Psoas muscle (tissue), 8 donors: ENCODE measurements around the gene TBC1D4. TPM values are rescaled to one million over a fixed set of nuclear protein-coding genes. Genes with fewer than 3 reads are reported as not detected.

ENCODE experiments used
- ATAC-seq, 4 donors: fragments of 200-7000 bp; cut with Tn5 transposase; one replicate each; pipeline ENCODE4 v1.9.1; 2020; ENCODE audit warnings: moderate library complexity in 3 of 4, mild to moderate bottlenecking in 2 of 4
- DNase-seq, 2 donors: peaks; one replicate each; pipeline ENCODE4 v3.0.0-alpha.2; 2020
- H3K27ac ChIP-seq: fragments of 200-600 bp; one replicate; pipeline ENCODE4 v1.8.0; 2022
- H3K27me3 ChIP-seq, 3 donors: fragments of 200-600 bp in 1 of 3; one replicate each; pipeline versions ENCODE4 v1.6.1 to v1.8.0; 2013 to 2022; ENCODE audit warnings: low read length in 2 of 3, mild to moderate bottlenecking in 2 of 3, moderate library complexity in 1 of 3; ENCODE audit not compliant: insufficient read depth in 3 of 3
- H3K36me3 ChIP-seq, 2 donors: fragments of 200-600 bp in 1 of 2; one replicate each; pipeline versions ENCODE4 v1.6.1 to v1.8.0; 2013 to 2022; ENCODE audit warnings: low read depth in 1 of 2, mild to moderate bottlenecking in 1 of 2, moderate library complexity in 1 of 2; ENCODE audit not compliant: insufficient read depth in 1 of 2
- H3K4me1 ChIP-seq: fragments of 200-600 bp; one replicate; pipeline ENCODE4 v1.8.0; 2022
- H3K4me3 ChIP-seq: fragments of 200-600 bp; one replicate; pipeline ENCODE4 v1.8.0; 2022; ENCODE audit warnings: mild to moderate bottlenecking
- H3K9me3 ChIP-seq: fragments of 200-600 bp; one replicate; pipeline ENCODE4 v1.8.0; 2022
- WGBS, 3 donors: extraction: QIAGEN DNeasy Blood & Tissue Kit; methylation state at CpG; one replicate each; pipeline versions ENCODE4 v1.1.6 to v1.1.7; 2013; 5-methylcytosine and 5-hydroxymethylcytosine counted together
- intact Hi-C, 2 donors: fragments of 100-400 bp; cut with DNase I; formaldehyde crosslinking; loops; one replicate each; pipeline versions ENCODE4 v1.11.0 to v1.14.2; 2022
- polyA plus RNA-seq, 3 donors: library from polyadenylated mRNA; stranded (reverse); fragments of 200-250 nt; gene quantifications; one replicate each; pipeline ENCODE4 v1.2.3, GENCODE V29; 2013
- total RNA-seq, 4 donors: library from RNA; stranded (reverse); fragmentation: NEBNext Ultra II Directional in 2 of 4; extraction: Animal tissue kit (Norgen Biotek cat#: 25700) in 2 of 4; gene quantifications; one replicate each; pipeline versions ENCODE4 v1.2.1 to v1.2.4, GENCODE V29; 2021 to 2023
- TF ChIP-seq, protein P1 (sequence below): fragments of 200-600 bp; IDR thresholded peaks from one replicate; pipeline ENCODE4 v1.8.0; 2022; ENCODE audit warnings: antibody characterized with exemption
- donor health status: healthy with polysubstance abuse.
- donor health status: DM: no; HTN: no; CAD: no; lungs with moderate emphysema.
- donor health status: Bipolar disorder and iron deficiency.
- donor health status: healthy.
- donor health status: DM: yes; HTN: yes; CAD: no.
- donor health status: DM: no; HTN: no; CAD: no.
- donor health status: DM: no; HTN: no; CAD: no.
- donor health status: DM: yes; HTN: yes; CAD: no.

Gene TBC1D4
- total and polyA plus RNA-seq, 7 donors: 3.1 to 127 (median 89.9) TPM

DNA sequence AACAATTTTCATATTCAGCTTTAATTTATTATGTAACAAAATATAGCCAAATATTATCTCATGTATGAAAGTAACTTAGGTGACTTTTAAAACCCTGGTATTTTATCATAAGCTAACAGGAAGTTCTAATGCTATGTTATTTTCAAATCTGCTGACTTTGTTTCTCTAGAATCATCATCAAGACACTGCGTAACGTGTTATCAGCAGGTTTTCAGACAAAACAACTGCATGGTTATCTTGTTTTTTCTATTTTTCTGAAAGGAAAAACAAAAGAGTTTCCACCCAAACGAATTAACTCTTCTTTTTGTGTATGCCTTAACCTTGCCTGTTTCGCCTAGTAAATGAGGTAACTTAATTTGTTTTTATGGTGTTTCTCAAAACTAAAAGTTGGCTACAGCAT is 156.3 kb downstream of the TBC1D4 start:
- intact Hi-C loops: no loop called here
- Histone ChIP-seq H3K4me1 (peaks cover 29% of the 10 kb centered on the region), H3K9me3 (no peaks in the 10 kb centered on the region), H3K36me3 (peaks cover 0 to 43% of the 10 kb centered on the region in 2 donors), H3K27ac (peak overlapping the region; percentile 73), H3K4me3 (no peak overlapping the region), H3K27me3 (no peaks in the 10 kb centered on the region)
- TF ChIP-seq, protein P1, sequence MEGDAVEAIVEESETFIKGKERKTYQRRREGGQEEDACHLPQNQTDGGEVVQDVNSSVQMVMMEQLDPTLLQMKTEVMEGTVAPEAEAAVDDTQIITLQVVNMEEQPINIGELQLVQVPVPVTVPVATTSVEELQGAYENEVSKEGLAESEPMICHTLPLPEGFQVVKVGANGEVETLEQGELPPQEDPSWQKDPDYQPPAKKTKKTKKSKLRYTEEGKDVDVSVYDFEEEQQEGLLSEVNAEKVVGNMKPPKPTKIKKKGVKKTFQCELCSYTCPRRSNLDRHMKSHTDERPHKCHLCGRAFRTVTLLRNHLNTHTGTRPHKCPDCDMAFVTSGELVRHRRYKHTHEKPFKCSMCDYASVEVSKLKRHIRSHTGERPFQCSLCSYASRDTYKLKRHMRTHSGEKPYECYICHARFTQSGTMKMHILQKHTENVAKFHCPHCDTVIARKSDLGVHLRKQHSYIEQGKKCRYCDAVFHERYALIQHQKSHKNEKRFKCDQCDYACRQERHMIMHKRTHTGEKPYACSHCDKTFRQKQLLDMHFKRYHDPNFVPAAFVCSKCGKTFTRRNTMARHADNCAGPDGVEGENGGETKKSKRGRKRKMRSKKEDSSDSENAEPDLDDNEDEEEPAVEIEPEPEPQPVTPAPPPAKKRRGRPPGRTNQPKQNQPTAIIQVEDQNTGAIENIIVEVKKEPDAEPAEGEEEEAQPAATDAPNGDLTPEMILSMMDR: no peak
- WGBS, 3 donors: 68 to 87% (median 83%) methylated on average over 4 of the region's 4 CpGs
- DNase-seq: no peak
- ATAC-seq: no peak

- intact Hi-C loops: no loop called here
- H3K4me1 ChIP-seq: peaks cover 27% of the 10 kb centered on the region
- TF ChIP-seq, protein P1: no peak
- no peak for ATAC-seq
- H3K9me3 ChIP-seq: no peaks in the 10 kb centered on the region
- no peak overlapping the region for H3K4me3 ChIP-seq
- no peak overlapping the region for H3K27ac ChIP-seq
- no peak for DNase-seq
- no peaks in the 10 kb centered on the region for H3K27me3 ChIP-seq
- peaks cover 0 to 43% of the 10 kb centered on the region in 2 donors for H3K36me3 ChIP-seq
- 56 to 79% (median 66%) methylated on average over 1 of the region's 1 CpG for WGBS, 3 donors
Measured at GRCh38 chr13:75324413-75324940, 157.5 kb downstream of the TBC1D4 start.

- peaks cover 0 to 41% of the 10 kb centered on the region in 2 donors for H3K36me3 ChIP-seq
- H3K27me3 ChIP-seq: no peaks in the 10 kb centered on the region
- no peaks in the 10 kb centered on the region for H3K9me3 ChIP-seq
- H3K4me3 ChIP-seq: no peak overlapping the region
- no peak overlapping the region for H3K27ac ChIP-seq
- 98 to 99% (median 99%) methylated on average over 3 of the region's 3 CpGs for WGBS, 3 donors
- intact Hi-C loops: no loop called here
- TF ChIP-seq, protein P1: no peak
- ATAC-seq: no peak
- DNase-seq: no peak
- H3K4me1 ChIP-seq: peaks cover 43% of the 10 kb centered on the region
Measured at GRCh38 chr13:75321084-75321483, 160.9 kb downstream of the TBC1D4 start.

GRCh38 chr13:75319254-75319653 is 162.7 kb downstream of the TBC1D4 start:
- ATAC-seq (peak; percentile 92 to 98 (median 96)), DNase-seq (no peak)
- peaks cover 0 to 24% of the 10 kb centered on the region in 2 donors for H3K36me3 ChIP-seq
- intact Hi-C loops: no loop called here
- 36 to 52% (median 37%) methylated on average over 4 of the region's 4 CpGs for WGBS, 3 donors
- peaks cover 47% of the 10 kb centered on the region for H3K4me1 ChIP-seq
- peak overlapping the region; percentile 83 for H3K27ac ChIP-seq
- H3K4me3 ChIP-seq: no peak overlapping the region
- no peaks in the 10 kb centered on the region for H3K9me3 ChIP-seq
- TF ChIP-seq, protein P1: no peak
- H3K27me3 ChIP-seq: no peaks in the 10 kb centered on the region
